H54 (cell line): Measurements from ENCODE around the gene CCDC201.
"Not testable (repeated sequence)": the region's sequence is repeated elsewhere in the genome, so short reads cannot be mapped to it uniquely, and the experiment has no call there.

Experiments
- DNase-seq: peaks from one replicate; pipeline ENCODE4 v3.0.0; 2011; ENCODE audit warnings: low spot score, mixed read lengths; ENCODE audit not compliant: insufficient read length
- FAIRE-seq: peaks from 3 replicates; lab custom pipeline; 2011; peaks lifted over from hg19 to GRCh38; lab: Jason Lieb, UNC
- POLR2A ChIP-seq: IDR thresholded peaks from 2 replicates; pipeline ENCODE4 v1.6.1; 2011; ENCODE audit warnings: low read depth, mild to moderate bottlenecking, low read length

CCDC201 gene

GRCh38 chr7:45817913-45818312 lies 55.0 kb downstream of the CCDC201 start:
- not testable (repeated sequence) for DNase-seq, FAIRE-seq

DNA sequence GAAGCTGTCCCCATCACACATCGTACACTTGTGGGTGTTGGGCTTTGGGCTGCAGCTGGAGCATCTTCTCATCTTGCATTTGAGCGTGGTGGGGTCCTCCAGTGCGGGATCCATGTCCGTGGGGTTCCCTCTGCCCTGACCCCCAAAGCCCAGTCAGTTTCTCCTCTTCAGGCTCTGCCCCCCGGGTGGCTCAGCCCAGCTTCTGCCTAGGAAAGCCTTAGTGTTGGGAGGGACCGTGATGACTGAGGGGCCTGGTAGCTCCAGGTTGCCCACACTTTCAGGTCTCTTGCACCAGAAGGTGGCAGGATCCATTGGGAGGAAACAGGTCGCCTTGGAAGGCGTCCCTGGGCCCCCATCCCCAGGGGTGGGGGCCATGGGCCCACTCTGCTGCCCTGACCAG lies 55.9 kb downstream of the CCDC201 start:
- DNase-seq, FAIRE-seq: not testable (repeated sequence)

- DNase-seq, FAIRE-seq: not testable (repeated sequence)
These were observed 58.4 kb downstream of the CCDC201 start for GRCh38 chr7:45814216-45815118.

- not testable (repeated sequence) for DNase-seq, FAIRE-seq
These were observed 59.1 kb downstream of the CCDC201 start for GRCh38 chr7:45813771-45814170.

DNA sequence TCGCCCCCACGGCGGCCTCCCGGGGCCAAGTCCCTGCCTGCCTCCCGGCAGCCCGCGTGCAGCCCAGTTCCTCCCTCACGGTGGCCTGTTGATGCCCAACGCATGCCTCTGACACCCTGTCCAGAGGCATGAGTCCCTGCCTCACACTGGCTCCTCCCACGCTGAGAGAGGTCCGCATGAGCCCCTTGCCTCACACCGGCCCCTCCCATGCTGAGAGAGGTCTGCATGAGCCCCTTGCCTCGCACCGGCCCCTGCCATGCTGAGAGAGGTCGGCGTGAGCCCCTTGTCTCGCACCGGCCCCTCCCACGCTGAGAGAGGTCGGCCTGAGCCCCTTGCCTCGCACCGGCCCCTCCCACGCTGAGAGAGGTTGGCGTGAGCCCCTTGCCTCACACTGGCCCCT lies 59.9 kb downstream of the CCDC201 start:
- TF ChIP-seq POLR2A = no peak
- DNase-seq = no peak
- FAIRE-seq = no peak

DNA sequence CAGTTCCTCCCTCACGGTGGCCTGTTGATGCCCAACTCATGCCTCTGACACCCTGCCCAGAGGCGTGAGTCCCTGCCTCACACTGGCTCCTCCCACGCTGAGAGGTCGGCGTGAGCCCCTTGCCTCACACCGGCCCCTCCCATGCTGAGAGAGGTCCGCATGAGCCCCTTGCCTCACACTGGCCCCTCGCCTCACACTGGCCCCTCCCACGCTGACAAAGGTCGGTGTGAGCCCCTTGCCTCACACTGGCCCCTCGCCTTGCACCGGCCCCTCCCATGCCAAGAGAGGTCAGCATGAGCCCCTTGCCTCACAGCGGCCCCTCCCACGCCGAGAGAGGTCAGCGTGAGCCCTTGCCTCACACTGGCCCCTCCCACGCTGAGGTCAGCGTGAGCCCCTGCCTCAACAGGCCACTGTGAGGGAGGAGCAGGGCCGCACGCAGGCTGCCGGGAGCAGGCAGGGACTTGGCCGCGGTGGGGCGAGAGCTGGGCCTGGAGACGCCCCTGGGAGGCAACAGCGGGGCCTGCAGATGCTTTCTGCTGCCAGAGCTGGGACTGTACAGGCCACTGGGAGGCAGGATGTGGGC lies 61.1 kb downstream of the CCDC201 start:
- not testable (repeated sequence) for DNase-seq, FAIRE-seq

GRCh38 chr7:45810451-45811005 lies 62.4 kb downstream of the CCDC201 start:
- FAIRE-seq = not testable (repeated sequence)

More at GRCh38 chr7:45810451-45811005, 62.4 kb downstream of the CCDC201 start:
- DNase-seq = not testable (repeated sequence)
